Retinal pigment epithelial cell (primary cell): ENCODE results near the gene OR10A4.

ENCODE experiments used
- DNase-seq: peaks from one replicate; pipeline ENCODE4 v3.0.0-alpha.2; 2010; ENCODE audit warnings: low read depth
- H3K4me3 ChIP-seq: 2 replicates; pipeline ENCODE4 v1.5.1; 2011; ENCODE audit warnings: mild to moderate bottlenecking, low read length, control low read depth, moderate library complexity
- CTCF ChIP-seq: conservative IDR thresholded peaks from 2 replicates; pipeline ENCODE4 v1.5.1; 2011; ENCODE audit warnings: low read depth, low read length, control low read depth, inconsistent platforms

The OR10A4 gene

GRCh38 chr11:6876325-6876724 is at the start of gene OR10A4:
TSS of gene OR10A4 (plus strand) at chr11:6876625. CDS start at chr11:6876648, 23 bp downstream.
- H3K4me3 ChIP-seq, result no peak within 1 kb of the TSS
- TF ChIP-seq CTCF, result no peak
- DNase-seq, result no peak

GRCh38 chr11:6828103-6828502 is 48.3 kb upstream of the OR10A4 start:
- no peak for TF ChIP-seq CTCF
- H3K4me3 ChIP-seq, result no peak overlapping the region
- no peak for DNase-seq

- no peak for DNase-seq
- H3K4me3 ChIP-seq, result no peak overlapping the region
- TF ChIP-seq CTCF, result no peak
Measured at GRCh38 chr11:6833356-6833755, 43.1 kb upstream of the OR10A4 start.

- H3K4me3 ChIP-seq, result no peak overlapping the region
- no peak for DNase-seq
- TF ChIP-seq CTCF, result no peak
Measured at GRCh38 chr11:6834021-6834420, 42.4 kb upstream of the OR10A4 start.

- no peak for TF ChIP-seq CTCF
- no peak overlapping the region for H3K4me3 ChIP-seq
- DNase-seq, result no peak
Measured at GRCh38 chr11:6841694-6842093, 34.7 kb upstream of the OR10A4 start.

GRCh38 chr11:6843670-6844069 is 32.8 kb upstream of the OR10A4 start:
- TF ChIP-seq CTCF, result no peak
- DNase-seq, result no peak
- no peak overlapping the region for H3K4me3 ChIP-seq

- no peak for TF ChIP-seq CTCF
- no peak for DNase-seq
- H3K4me3 ChIP-seq, result no peak overlapping the region
Measured at GRCh38 chr11:6844356-6844755, 32.1 kb upstream of the OR10A4 start.
